ENCODE data around the gene FBXO42.

DNA sequence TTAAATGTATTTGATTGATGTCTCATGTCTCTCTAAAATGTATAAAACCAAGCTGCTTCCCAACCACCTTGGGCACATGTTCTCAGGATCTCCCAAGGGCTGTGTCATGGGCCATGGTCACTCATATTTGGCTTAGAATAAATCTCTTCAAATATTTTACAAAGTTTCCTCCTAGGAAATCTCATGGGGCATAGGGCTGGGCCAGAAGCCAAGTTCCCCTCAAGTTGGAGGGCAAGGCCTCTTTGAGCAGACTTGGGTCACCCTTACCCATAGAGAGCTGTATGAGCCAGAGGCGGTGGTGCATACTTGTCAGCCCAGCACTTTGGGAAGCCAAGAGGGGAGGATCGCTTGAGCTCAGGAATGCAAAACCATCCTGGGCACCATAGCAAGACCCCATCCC, 2.3 kb upstream of the FBXO42 start:
- TF ChIP-seq CTCF (IDR thresholded peaks at IDR 0.05) = no peak
- no peak for TF ChIP-seq EZH2 (IDR thresholded peaks at IDR 0.05)
- no peak for TF ChIP-seq EZH2phosphoT487 (IDR thresholded peaks at IDR 0.05)
